Left kidney (tissue), 2 donors: Measurements from ENCODE around the gene SCN2A. TPM values are rescaled to one million over a fixed set of nuclear protein-coding genes. Genes with fewer than 3 reads are reported as not detected.
"Not testable (repeated sequence)": the region's sequence is repeated elsewhere in the genome, so short reads cannot be mapped to it uniquely, and the experiment has no call there.

Experiments used
- DNase-seq: peaks from one replicate; pipeline ENCODE4 v3.0.0-alpha.2; 2013
- polyA plus RNA-seq: library from polyadenylated mRNA; unstranded; fragments of 120-200 nt; gene quantifications from one replicate; pipeline ENCODE4 v1.2.1, GENCODE V29; 2013; ENCODE audit not compliant: insufficient read length

The SCN2A gene
- polyA plus RNA-seq, 1 donor: 2.7 TPM

GRCh38 chr2:165251366-165251765, 12.2 kb downstream of the SCN2A start:
- no peak for DNase-seq

- no peak for DNase-seq
Observed at GRCh38 chr2:165253178-165253577, 14.0 kb downstream of the SCN2A start.

- DNase-seq: no peak
Observed at GRCh38 chr2:165256618-165257017, 17.4 kb downstream of the SCN2A start.

GRCh38 chr2:165260347-165260746, 21.1 kb downstream of the SCN2A start:
- DNase-seq: not testable (repeated sequence)

GRCh38 chr2:165268754-165269153, 29.5 kb downstream of the SCN2A start:
- no peak for DNase-seq

GRCh38 chr2:165273176-165273575, 34.0 kb downstream of the SCN2A start:
- DNase-seq: no peak

GRCh38 chr2:165274698-165275097, 35.5 kb downstream of the SCN2A start:
- DNase-seq: no peak

- no peak for DNase-seq
Observed at GRCh38 chr2:165275932-165276331, 36.7 kb downstream of the SCN2A start.

GRCh38 chr2:165277295-165277694, 38.1 kb downstream of the SCN2A start:
- DNase-seq: no peak

- no peak for DNase-seq
Observed at GRCh38 chr2:165277860-165278656, 38.8 kb downstream of the SCN2A start.

- no peak for DNase-seq
Observed at GRCh38 chr2:165280356-165280755, 41.1 kb downstream of the SCN2A start.

GRCh38 chr2:165281387-165281786, 42.2 kb downstream of the SCN2A start:
- DNase-seq: no peak

- no peak for DNase-seq
Observed at GRCh38 chr2:165283342-165283741, 44.1 kb downstream of the SCN2A start.

- no peak for DNase-seq
Observed at GRCh38 chr2:165287094-165287778, 48.0 kb downstream of the SCN2A start.

- no peak for DNase-seq
Observed at GRCh38 chr2:165289069-165289468, 49.9 kb downstream of the SCN2A start.

- peak; percentile 91 for DNase-seq
Observed at GRCh38 chr2:165293440-165294420, 54.5 kb downstream of the SCN2A start.

GRCh38 chr2:165294912-165295311, 55.7 kb downstream of the SCN2A start:
- DNase-seq: no peak

GRCh38 chr2:165295643-165296042, 56.4 kb downstream of the SCN2A start:
- no peak for DNase-seq

- DNase-seq: no peak
Observed at GRCh38 chr2:165305391-165306096, 66.3 kb downstream of the SCN2A start.

- DNase-seq: no peak
Observed at GRCh38 chr2:165307317-165307716, 68.1 kb downstream of the SCN2A start.

GRCh38 chr2:165311949-165312348, 72.7 kb downstream of the SCN2A start:
- DNase-seq: no peak

GRCh38 chr2:165312999-165313398, 73.8 kb downstream of the SCN2A start:
- DNase-seq: no peak
